GM11168 (cell line): ENCODE measurements around the gene TRIM63.

Experiments used
- in situ Hi-C: fragments of 300-500 bp; cut with MboI; formaldehyde crosslinking; loops from one replicate; pipeline ENCODE4 v1.12.0; 2022; ENCODE audit warnings: low sequenced_read_pairs; ENCODE audit not compliant: unreplicated experiment

Gene TRIM63

DNA sequence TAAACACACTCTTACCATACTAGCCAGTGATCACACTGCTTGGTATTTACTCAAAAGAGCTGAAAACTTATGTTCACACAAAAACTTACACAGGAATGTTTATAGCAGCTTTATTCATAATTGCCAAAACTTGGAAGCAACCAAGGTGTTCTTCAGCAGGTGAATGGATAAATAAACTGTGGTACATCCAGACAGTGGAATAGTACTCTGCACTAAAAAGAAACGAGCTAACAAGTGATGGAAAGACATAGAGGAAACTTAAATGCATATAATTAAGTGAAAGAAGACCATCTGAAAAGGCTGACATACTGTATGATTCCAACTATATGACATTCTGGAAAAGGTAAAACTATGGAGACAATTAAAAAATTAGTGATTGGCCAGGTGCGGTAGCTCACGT lies 23.5 kb upstream of the TRIM63 start:
- in situ Hi-C loops: no loop called here

DNA sequence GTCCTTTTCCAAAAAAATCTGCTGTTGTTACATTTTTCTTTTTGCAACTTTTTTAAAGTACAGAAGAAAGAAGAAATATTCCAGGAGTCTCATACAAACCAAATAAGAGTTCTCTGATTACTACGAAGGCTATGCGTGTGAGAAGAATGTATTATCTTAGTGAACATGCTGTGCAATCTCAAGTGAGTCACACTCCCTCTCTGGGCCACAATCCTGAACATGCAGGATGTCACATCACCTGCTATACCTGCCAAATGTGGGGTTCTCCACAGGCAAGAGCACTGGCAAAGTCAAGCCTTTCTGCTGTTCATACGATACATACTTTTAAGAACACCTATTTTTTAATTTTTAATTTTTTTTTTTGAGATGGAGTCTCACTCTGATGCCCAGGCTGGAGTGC lies 21.7 kb upstream of the TRIM63 start:
- in situ Hi-C loops: no loop called here

DNA sequence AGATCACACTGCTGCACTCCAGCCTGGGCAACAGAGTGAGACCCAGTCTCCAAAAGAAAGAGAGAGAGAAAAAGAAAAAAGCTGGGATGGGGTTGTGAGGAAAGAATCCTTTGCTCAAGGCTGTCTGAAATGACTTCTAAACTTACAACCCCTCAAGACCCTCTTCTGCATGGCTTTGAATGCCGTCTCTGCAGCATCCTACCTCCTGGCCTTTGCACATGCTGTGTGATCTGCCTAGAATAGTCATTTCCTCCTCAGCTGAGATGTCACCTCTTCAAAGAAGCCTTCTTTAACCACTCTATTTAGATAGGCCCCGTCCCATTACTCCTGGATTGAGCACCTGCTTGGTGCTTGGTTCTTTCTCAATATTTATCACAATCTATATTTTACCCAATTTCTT lies 17.4 kb upstream of the TRIM63 start:
- in situ Hi-C loops: no loop called here

DNA sequence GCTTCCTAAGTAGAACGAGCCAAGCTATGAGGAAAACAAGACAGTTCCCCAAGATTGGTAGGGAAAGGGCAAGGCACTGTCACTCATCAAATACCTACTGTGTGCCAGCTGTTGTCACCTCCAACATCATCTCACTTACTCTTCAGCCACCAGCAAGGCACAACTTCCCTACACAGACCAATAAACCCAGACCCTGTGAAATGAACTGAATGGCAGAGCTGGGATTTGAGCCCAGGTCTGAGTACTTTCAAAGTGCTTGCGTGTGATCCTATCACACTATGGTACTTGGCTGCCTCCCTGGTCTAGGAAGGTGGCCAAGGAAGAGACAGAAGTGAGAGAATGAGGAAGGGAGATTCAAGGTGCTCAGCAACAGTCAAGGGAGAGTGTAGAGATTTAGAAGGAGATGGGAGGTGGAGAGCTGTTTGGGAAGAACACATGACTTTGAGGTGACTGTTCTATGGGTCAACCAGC lies 16.7 kb upstream of the TRIM63 start:
- in situ Hi-C loops: no loop called here

DNA sequence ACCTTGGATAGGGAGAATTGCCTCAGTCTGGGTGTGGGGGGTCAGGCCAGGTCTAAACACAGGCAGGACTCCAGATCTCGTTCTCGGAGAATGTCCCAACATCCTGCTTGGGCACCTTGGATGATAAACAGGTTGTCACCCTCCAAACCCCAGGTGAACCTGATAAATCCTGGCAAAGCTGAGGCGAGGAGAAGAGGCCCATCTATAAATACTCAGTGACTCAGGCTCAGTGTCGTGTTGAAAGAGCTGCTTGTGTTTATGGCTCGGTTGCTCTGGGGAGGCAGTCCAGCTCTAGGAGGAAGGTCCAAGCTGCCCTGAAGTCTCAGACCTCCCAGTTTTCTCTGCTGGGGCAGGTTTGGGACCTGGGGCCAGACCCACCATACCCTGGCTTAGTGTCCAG lies 15.8 kb upstream of the TRIM63 start:
- in situ Hi-C loops: no loop called here

DNA sequence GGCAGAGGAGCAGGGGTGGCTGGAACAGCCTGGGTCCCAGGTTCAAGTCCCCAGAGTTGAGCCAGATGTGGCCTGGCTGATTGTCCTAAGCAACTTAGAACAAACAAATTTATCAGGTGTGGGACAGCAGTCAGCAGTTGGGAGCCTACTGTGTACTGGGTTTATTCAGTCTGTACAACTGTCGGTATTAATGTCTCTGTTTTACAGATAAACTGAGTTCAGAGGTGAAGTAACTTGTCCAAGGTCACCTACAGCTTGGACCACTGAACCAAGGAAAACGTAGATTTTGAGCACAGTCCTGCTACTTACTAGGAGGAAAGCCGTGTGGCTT lies 14.6 kb upstream of the TRIM63 start:
- in situ Hi-C loops: no loop called here

DNA sequence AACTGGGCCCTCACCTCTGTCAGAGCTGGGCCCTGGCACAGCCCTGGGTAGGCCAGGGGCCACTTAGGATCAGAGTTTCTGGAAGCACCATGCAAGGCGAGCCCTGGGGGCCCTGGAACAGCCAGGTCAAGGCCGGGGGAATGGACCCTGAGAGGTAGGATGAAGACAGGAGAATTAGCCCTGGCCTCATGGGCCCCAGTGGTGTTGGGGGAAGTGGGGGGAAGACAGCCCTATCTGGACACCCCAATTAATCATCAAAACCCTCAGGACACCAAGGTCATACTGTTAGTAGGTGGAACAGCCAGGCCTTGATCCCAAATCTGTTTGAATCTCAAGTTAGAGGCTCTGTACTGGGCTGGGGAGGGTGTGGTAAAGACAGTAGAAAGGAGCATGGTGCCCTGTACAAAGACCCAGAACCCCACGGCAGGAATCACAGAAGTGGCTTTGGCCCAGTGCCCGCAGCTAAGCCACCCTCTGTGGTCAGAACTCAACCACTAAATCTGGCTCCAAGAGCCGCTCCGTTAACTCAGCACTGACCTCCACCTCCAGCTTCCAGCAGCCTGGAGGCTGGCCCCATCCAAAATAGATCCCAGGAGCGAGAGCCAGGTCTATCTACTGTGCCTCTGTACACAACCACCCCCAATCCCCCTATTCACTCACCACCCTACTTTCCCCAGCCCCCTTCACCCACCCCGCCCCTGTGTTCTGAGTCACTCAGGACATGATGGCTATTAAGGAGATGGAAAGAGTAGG lies 14.0 kb upstream of the TRIM63 start:
- in situ Hi-C loops: no loop called here

DNA sequence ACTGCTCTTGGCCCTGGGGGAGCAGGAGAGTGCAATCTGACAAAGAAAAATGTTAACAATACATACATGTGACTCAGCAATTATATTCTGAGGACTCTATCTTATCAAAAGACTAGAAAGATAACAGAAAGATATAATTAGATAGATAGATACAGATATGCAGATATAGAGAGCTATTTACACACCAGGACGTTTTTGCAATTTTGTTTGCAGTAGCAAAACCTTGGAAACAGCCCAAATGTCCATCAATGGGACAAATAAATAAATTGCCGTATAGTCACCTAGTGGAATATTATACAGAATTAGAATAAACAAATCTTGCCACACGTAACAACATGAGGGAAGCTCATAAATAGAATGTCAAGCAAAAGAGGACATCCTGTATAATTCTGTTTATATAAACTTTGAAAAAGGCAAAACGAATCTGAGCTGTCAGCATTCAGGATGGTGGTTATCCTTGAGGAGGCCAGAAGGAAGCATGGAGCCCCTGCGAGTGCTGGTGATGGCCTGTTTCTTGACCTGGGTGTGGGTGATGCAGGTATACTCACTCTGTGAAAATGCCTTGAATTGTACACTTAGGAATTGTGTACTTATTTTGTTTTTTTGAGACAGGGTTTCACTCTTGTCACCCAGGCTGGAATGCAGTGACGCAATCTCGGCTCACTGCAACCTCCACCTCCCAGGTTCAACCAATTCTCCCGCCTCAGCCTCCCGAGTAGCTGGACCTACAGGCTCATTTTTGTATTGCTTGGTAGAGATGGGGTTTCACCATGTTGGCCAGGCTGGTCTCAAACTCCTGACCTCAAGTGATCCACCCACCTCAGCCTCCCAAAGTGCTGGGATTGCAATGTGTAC lies 12.8 kb upstream of the TRIM63 start:
- in situ Hi-C loops: loop anchor here (5.0 kb wide), 1 partner anchor 38 kb away; no protein-coding TSS in a partner anchor

DNA sequence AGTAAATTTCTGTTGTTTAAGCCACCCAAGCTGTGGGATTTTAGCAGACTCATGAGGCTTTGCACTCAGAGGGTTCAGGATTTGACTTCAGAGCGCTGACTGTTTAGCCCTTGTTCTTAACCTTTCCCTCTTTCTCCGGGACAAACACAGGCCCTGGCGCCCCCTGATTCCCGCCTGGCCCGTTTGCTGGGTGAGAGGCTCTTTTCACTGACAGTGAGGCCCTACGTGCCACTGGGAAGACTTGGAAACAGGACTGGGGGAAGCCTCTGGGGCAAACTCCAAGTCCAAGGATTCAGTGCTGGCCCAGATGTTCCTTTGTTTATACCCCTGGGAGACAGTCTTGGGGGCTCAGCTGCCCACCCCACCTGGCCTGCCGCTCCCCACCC lies 11.7 kb upstream of the TRIM63 start:
- in situ Hi-C loops: loop anchor here (5.0 kb wide), 1 partner anchor 37 kb away; no protein-coding TSS in a partner anchor

DNA sequence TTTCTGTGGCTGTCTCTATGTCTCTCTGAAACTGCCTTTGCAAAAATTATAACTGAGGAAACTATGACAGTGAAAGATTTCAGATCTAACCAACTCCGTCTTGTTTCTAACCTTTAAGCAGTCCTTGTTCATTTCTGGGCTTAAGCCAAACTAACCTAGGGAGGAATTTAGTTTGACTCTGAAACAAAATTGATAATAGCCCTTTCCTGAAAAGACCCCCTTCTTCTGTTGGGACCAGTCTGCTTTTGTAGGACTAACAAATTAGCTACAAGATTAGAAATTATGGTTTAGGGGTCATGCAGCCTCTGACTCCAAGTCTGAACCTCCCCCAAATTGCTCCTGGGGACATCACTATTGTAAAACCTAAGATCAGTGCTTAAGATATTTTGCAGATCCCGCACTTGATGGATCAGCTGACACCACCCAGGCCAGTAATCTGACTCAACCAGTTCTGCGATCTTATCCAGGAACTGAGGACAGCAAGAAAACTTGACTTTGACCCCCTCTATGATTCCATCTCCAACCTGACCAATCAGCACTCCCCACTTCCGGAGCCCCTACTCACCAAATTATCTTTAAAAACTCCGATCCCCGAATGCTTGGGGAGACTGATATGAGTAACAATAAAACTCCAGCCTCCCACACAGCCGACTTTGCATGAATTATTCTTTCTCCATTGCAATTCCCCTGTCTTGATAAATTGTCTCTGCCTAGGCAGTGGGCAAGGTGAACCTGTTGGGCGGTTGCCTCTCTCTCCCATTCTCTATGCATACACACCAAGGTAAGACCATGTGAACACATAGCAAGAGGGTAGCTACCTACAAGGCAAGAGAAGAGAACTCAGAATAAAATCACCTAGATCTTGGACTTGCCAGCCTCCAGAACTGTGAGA lies 11.1 kb upstream of the TRIM63 start:
- in situ Hi-C loops: loop anchor here (5.0 kb wide), 1 partner anchor 36 kb away; no protein-coding TSS in a partner anchor

DNA sequence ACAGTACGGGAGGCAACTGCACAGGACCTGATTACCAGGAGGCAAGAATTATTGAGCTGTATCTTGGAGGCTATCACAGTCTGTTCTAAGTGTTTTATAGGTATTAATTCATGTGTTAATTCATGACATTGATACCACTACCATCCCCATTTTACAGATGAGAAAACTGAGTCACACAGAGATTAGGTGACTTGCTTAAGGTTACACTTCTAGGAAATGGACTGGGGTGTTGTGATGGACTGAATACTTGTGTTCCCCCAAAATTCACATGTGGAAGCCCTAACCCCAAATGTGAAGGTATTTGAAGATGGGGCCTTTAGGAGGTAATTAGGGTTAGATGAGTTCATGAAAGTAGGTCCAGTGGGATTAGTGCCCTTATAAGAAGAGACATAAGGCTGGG lies 10.1 kb upstream of the TRIM63 start:
- in situ Hi-C loops: loop anchor here (5.0 kb wide), 1 partner anchor 35 kb away; no protein-coding TSS in a partner anchor

DNA sequence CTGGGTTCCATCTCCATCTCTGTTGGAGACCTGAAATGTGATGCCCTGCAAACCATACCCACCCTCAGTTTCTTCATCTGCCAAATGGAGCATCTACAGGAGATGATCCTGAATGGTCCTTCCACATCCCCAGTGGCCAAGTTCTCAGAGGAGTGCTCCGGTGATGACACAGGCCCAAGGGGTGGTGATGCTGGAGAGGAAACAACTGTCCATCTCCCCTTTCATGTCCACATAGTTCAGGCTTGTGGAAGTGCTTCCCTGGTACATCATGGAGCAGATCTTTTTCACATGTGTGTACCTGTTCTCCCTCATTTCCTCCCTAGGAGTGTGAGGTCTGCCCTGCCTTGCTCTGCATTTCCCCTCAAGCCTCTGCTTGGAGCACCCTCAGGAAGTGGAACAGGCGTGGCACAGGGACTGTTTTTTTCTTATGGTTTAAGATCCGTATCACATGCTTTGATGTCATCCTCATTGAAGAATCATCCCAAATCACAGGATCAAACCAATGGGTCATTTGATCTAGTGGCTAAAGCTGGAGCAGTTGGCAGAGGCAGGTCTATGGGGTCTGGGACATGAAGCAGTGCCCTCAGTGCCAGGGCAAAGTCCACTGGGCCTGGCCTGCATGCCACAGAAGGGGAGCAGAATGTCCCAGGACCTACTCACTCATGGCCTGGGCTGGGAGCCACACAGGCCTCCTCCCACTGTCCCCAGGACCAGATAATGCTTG lies 8.2 kb upstream of the TRIM63 start:
- in situ Hi-C loops: loop anchor here (5.0 kb wide), 1 partner anchor 33 kb away; no protein-coding TSS in a partner anchor

DNA sequence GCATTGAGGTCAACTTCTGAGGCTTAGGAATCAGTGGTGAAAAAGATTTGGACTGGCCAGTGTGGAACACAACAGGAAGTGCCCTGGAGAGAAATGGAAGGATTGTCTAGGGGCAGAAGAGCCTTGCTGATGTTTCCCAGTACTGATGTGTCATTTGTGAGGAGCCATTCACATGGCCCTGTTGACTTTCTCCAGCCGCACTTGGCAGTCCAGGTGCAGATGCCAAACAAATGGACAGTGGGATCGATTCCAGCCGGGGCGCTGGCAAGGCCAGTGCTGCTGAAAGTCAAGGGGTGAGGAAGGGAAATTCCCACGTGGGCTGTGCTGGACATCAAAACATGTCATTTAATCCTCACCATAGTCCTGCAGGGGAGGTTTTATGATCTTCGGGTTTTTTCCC lies 4.9 kb upstream of the TRIM63 start:
- in situ Hi-C loops: no loop called here

DNA sequence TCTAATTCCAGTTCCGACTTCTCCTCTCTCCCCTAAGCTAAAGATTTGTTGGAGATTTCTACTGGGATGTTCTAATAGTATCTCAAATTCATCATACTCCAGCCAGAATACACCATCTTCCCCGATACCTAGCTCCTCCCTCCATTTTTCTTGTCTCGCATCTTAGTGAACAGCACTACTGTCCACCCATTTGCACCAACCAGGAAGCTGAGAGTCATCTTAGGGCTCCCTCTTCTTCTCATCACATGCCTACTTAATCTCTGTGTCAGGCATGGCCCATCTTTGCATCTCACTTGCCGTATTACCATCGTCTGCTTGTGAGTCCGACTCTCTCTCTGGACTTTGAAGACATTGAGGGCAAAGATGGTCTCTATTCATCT lies 3.5 kb upstream of the TRIM63 start:
- in situ Hi-C loops: no loop called here

DNA sequence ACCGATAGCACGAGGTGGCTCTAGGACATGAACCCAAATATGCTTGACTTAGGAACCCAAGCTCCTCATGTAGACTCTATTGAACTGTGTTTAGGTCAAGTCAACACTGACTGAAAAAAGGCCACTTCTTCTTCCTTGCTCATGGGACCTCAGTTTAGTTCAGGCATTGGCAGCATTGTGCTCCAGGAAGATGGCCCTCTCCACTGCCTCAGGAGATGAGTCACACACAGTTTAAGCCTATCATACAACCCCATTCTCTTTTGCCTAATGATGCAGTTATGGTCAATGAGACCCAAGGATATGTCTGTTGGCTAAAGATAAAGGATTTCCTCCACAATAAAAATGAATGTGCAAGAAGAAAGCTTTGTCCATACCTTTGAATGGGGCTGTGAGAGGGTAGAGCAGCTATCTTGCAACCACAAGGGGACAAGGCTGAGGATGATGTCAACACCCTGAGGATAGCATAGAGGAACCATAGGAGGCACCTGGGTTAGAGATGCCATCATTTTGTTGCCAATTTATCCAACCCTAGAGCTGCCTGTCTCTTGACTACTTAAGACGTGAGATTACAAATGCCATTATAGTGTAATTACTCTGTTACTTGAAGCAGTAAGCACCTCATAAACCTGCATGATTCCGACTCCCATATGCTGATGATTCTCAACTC lies 3.0 kb upstream of the TRIM63 start:
- in situ Hi-C loops: no loop called here

DNA sequence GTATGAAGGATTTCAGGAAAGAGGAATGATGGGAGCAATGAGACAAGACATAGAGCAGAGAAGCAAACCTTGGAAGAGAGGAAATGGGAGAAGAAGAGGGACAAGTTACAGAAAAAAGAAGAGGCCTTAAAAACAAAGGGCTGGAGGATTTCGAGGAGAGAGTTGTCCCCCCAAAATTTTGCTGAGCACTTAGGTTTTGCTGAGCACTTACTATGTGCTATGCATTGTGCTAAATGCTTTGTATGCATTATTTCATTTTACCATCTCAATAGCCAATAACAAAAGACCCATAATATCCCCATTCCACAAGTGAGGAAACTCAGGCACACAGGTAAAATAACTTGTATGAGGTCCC lies 2.5 kb upstream of the TRIM63 start:
- in situ Hi-C loops: no loop called here

DNA sequence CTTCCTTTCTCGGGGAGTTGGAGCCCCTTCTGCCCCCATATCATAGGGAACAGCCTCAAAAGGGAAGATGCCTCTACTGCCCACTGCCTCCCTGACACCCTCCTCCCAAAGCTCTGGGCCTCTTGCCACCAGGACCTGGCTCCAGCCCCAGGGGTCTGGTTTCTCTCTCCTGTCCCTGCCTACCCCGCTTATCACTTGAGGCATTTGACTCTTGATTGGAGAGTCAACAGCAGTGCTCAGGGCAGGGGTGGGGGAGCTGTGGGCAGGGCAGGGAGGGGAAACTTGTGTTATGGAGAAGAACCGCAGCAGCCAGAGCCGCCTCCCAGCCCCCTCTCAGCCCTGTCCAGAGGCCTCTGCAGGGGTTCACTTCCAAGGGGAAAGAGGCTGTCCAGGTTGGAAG lies 573 bp downstream of the TRIM63 start:
- in situ Hi-C loops: no loop called here

DNA sequence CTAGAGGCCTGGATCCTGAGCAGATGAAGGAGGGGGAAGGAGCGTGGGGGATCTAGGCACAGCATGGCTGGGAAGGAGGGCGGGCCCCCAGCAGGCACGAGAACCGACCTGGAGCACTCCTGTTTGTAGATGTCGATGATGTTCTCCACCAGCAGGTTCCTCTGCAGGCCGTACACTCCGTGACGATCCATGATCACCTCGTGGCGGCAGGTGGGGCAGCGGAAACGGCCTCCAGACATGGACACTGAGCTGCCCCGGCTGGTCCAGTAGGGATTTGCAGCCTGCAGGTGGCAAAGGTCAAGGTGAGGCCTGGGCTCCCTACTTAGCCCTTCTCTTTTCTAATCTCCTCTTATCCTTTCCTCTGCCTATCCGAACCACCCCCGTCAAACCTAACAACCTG lies 1.3 kb downstream of the TRIM63 start:
- in situ Hi-C loops: no loop called here

DNA sequence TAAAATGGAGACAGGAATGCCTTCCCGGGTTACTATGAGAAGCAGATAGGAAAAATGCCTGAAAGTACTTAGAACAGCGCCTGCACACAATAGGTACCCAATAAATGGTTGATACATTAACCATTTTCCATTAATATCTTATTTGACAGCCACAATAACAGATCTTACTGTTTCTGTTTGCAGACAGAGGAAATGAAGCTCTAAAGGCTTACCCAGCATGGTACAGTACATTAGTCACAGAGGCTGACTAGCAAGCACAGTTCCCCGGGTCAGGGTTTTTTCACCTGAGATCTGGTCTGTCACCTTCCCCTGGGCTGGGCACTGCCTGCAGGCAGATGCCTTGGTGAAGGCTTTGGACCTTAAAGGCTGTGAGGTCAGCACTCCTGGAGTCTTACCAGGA lies 2.9 kb downstream of the TRIM63 start:
- in situ Hi-C loops: no loop called here
